Adrenal gland (tissue), 12 donors: ENCODE data around the gene TRIM14. TPM values are rescaled to one million over a fixed set of nuclear protein-coding genes. Genes with fewer than 3 reads are reported as not detected.

ENCODE experiments used
- DNase-seq, 7 donors: peaks; one replicate each; pipeline ENCODE4 v3.0.0-alpha.2; 2019 to 2020
- H3K27ac ChIP-seq, 5 donors: fragments of 200-600 bp; sonication (generic) in 4 of 5; 1 replicate in 3 of 5; 2 replicates in 2 of 5; pipeline versions ENCODE4 v1.5.1 to v1.8.0; 2016 to 2020; ENCODE audit warnings: mild to moderate bottlenecking in 1 of 5
- H3K27me3 ChIP-seq: fragments of 200-600 bp; 2 replicates; pipeline ENCODE4 v1.8.0; 2021
- H3K36me3 ChIP-seq, 2 donors: fragments of 200-600 bp; replicated peaks in 1 of 2; 1 replicate in 1 of 2; 2 replicates in 1 of 2; pipeline versions ENCODE4 v1.5.1 to v1.8.0; 2018 to 2022
- H3K4me1 ChIP-seq, 2 donors: fragments of 200-600 bp; replicated peaks in 1 of 2; 1 replicate in 1 of 2; 2 replicates in 1 of 2; pipeline versions ENCODE4 v1.5.1 to v1.8.0; 2018 to 2021
- H3K4me3 ChIP-seq, 4 donors: fragments of 200-600 bp; sonication (generic) in 3 of 4; one replicate each; pipeline ENCODE4 v1.5.1; 2016 to 2018
- H3K9me3 ChIP-seq, 3 donors: fragments of 200-600 bp; sonication (generic) in 1 of 3; replicated peaks in 1 of 3; 1 replicate in 2 of 3; 2 replicates in 1 of 3; pipeline versions ENCODE4 v1.5.1 to v1.8.0; 2016 to 2021
- POLR2A ChIP-seq, 2 donors: fragments of 450-650 bp; IDR thresholded peaks; one replicate each; pipeline ENCODE4 v1.6.1; 2017; ENCODE audit warnings: antibody characterized with exemption in 2 of 2, mild to moderate bottlenecking in 2 of 2, moderate library complexity in 1 of 2
- WGBS, 4 donors: extraction: QIAGEN DNeasy Blood & Tissue Kit in 2 of 4; methylation state at CpG; one replicate each; pipeline versions ENCODE4 v1.1.5 to v1.1.7; 2013 to 2017; 5-methylcytosine and 5-hydroxymethylcytosine counted together
- intact Hi-C, 2 donors: fragments of 100-400 bp; cut with DNase I; formaldehyde crosslinking; loops; one replicate each; pipeline versions ENCODE4 v1.14.1 to v1.15.0; 2022 to 2023
- polyA plus RNA-seq, 3 donors: library from polyadenylated mRNA; stranded (reverse); fragments of 200-250 nt in 2 of 3; fragments of 350-450 nt in 1 of 3; fragmentation: Illumina TruSeq in 1 of 3; extraction: RNeasy Lipid Tissue Mini Kit (QIAGEN cat#74804) in 1 of 3; gene quantifications; one replicate each; pipeline ENCODE4 v1.2.3, GENCODE V29; 2013 to 2014
- total RNA-seq, 9 donors: library from RNA; depleted of rRNA in 4 of 9; stranded (reverse); fragments of >200 nt in 4 of 9; fragments of 120-200 nt in 1 of 9; fragmentation: NEBNext Ultra II Directional in 1 of 9; extraction: Animal tissue kit (Norgen Biotek cat#: 25700) in 1 of 9; gene quantifications; one replicate each; pipeline versions ENCODE4 v1.1.0 to v1.2.4, GENCODE V29; 2013 to 2023
- TF ChIP-seq, protein P1 (sequence below), 6 experiments: fragments of 450-650 bp in 4 of 6; fragments of 200-600 bp in 2 of 6; sonication (generic) in 1 of 6; IDR thresholded peaks; 1 replicate in 5 of 6; 2 replicates in 1 of 6; pipeline versions ENCODE4 v1.5.1 to v1.8.0; 2016 to 2021; ENCODE audit warnings: antibody characterized with exemption in 6 of 6, mild to moderate bottlenecking in 2 of 6, moderate library complexity in 1 of 6
- donor health status: healthy with polysubstance abuse.
- donor health status: Bipolar disorder and iron deficiency.
- donor health status: DM: yes; HTN: yes; CAD: no.
- donor health status: DM: no; HTN: no; CAD: no.
- donor health status: DM: no; HTN: no; CAD: no.
- donor health status: DM: yes; HTN: yes; CAD: no.

The TRIM14 gene
- total and polyA plus RNA-seq, 12 donors = 0.72 to 24.8 (median 13.9) TPM

DNA sequence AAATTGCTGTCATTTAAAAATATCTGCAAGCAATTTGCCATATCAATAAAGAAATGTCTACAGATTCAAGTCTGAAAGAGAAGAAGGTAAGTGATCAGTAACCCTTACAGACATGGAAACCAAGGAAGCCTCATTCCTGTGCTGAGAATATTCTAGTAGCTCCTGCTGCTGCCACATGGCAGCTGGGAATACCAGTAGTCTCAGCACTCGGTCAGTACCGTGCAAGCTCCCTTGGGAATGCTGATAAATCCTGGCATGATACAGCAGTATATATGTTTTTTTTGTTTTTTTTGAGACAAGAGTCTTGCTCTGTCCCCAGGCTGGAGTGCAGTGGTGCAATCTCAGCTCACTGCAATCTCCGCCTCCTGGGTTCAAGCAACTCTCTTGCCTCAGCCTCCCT, 34.6 kb downstream of the TRIM14 start:
- H3K4me3 ChIP-seq = no peak overlapping the region
- TF ChIP-seq POLR2A (IDR thresholded peaks at IDR 0.05) = no peak
- TF ChIP-seq, protein P1, sequence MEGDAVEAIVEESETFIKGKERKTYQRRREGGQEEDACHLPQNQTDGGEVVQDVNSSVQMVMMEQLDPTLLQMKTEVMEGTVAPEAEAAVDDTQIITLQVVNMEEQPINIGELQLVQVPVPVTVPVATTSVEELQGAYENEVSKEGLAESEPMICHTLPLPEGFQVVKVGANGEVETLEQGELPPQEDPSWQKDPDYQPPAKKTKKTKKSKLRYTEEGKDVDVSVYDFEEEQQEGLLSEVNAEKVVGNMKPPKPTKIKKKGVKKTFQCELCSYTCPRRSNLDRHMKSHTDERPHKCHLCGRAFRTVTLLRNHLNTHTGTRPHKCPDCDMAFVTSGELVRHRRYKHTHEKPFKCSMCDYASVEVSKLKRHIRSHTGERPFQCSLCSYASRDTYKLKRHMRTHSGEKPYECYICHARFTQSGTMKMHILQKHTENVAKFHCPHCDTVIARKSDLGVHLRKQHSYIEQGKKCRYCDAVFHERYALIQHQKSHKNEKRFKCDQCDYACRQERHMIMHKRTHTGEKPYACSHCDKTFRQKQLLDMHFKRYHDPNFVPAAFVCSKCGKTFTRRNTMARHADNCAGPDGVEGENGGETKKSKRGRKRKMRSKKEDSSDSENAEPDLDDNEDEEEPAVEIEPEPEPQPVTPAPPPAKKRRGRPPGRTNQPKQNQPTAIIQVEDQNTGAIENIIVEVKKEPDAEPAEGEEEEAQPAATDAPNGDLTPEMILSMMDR (IDR thresholded peaks at IDR 0.05) = no peak
- H3K9me3 ChIP-seq = no peaks in the 10 kb centered on the region
- intact Hi-C loops = no loop called here
- H3K36me3 ChIP-seq = peaks cover 0 to 28% of the 10 kb centered on the region in 2 donors
- no peak for DNase-seq
- peaks cover 10% of the 10 kb centered on the region for H3K27me3 ChIP-seq
- 84 to 91% (median 86%) methylated on average over 3 of the region's 3 CpGs for WGBS, 4 donors
- H3K27ac ChIP-seq = no peak overlapping the region
- H3K4me1 ChIP-seq = peaks cover 0 to 14% of the 10 kb centered on the region in 2 donors

DNA sequence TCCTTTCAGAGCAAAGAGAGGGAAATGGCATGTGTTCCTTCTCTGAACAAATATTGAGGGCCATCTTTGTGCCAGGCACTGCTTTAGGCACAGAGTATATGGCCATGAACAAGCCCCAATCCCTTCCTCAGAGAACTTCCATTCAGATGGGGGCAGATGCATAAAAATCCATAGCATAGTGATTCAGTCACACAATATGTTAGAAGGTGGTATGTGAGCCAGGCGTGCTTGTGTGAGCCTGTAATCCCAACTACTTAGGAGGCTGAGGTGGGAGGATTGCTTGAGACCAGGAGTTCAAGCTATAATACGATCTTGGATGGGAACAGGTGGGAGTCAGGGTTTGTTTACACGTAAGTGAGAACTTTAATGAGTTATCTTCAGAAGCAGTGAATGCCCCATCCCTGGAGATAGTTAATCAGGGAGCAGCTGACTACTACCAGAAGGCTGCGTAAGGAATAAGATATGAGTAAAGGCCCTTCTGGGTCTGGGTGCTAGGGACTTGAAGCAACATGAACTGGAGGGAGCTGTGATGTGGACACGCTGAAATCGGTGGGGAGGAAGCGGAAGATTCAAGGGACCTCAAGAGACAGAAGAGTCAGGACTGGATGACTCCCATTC, 35.3 kb downstream of the TRIM14 start:
- Histone ChIP-seq H3K9me3 (no peaks in the 10 kb centered on the region), H3K4me1 (peaks cover 0 to 14% of the 10 kb centered on the region in 2 donors), H3K27ac (no peak overlapping the region), H3K27me3 (peaks cover 7% of the 10 kb centered on the region), H3K36me3 (peaks cover 0 to 28% of the 10 kb centered on the region in 2 donors), H3K4me3 (no peak overlapping the region)
- WGBS, 4 donors = 94 to 98% (median 96%) methylated on average over 7 of the region's 7 CpGs
- DNase-seq = no peak
- TF ChIP-seq, protein P1 (IDR thresholded peaks at IDR 0.05) = no peak
- TF ChIP-seq POLR2A (IDR thresholded peaks at IDR 0.05) = no peak
- intact Hi-C loops = no loop called here

DNA sequence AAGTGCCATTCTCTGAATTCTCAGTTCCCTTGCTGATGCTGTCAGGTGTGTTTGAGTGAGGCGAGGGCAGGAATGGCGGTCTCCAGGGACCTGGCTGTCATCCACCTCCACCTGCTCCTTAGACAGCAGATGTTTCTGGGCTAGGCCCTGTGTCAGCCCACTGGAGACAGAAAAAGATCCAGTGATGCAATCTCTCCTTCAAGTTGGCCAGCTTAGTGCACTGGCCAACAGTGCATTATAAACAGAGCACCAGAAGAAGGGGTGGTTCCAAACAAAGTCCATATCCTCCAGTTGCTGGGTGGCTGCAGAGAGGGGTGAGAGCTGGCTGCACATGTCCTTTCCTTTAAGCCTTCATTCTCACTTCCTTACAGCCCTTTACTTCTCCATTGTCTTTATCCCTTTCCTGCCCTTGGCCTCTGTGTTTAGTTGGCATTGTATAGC, 35.9 kb downstream of the TRIM14 start:
- intact Hi-C loops = no loop called here
- Histone ChIP-seq H3K36me3 (peaks cover 0 to 32% of the 10 kb centered on the region in 2 donors), H3K27me3 (peaks cover 5% of the 10 kb centered on the region), H3K27ac (no peak overlapping the region), H3K9me3 (no peaks in the 10 kb centered on the region), H3K4me1 (peaks cover 0 to 14% of the 10 kb centered on the region in 2 donors), H3K4me3 (no peak overlapping the region)
- no peak for DNase-seq
- TF ChIP-seq POLR2A (IDR thresholded peaks at IDR 0.05) = no peak
- TF ChIP-seq, protein P1 (IDR thresholded peaks at IDR 0.05) = no peak
- 88 to 100% (median 96%) methylated on average over 2 of the region's 2 CpGs for WGBS, 4 donors

DNA sequence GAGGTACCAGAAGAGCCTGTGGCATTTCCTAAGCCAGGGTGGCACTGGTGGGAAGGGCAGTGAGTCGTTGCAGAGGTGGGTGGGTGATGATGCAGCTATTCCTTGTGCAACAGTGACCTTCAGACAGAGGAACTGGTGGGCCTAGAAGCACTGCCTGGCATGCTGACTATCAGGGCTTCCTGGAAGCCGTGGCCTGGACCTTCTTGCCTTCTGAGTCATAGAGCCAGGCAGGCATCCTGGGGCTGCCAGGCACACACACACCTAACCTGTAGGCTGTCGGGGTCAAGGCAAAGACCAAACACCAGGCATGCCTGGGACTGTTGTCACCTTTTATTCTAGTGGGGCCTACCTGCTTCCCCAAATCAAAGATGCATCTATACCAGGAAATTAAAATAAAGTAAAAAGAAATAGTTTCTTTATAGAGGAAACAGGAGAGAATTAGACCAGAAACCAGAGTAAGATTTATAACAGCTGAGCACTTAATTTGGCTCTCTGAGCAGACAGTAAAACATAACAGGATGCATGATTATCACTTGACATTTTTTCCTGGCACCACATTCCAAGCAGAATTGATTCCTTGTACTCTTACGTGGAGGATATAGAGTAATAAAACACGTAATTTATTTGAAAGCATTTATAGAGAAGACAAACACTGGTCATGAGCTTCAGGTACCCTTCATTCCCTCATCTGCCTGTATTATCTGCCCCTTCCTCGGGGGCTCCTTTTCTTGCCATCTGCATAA, 37.4 kb downstream of the TRIM14 start:
- WGBS, 4 donors = 64 to 75% (median 73%) methylated on average over 5 to 6 of the region's 6 CpGs
- intact Hi-C loops = no loop called here
- Histone ChIP-seq H3K4me1 (peaks cover 0 to 14% of the 10 kb centered on the region in 2 donors), H3K27me3 (no peaks in the 10 kb centered on the region), H3K9me3 (no peaks in the 10 kb centered on the region), H3K36me3 (peaks cover 0 to 38% of the 10 kb centered on the region in 2 donors), H3K27ac (peak overlapping the region in 1 of 5 donors; percentile 40), H3K4me3 (no peak overlapping the region)
- DNase-seq = peak in 6 of 7 donors; percentile 32 to 79 (median 42)
- TF ChIP-seq POLR2A (IDR thresholded peaks at IDR 0.05) = no peak
- TF ChIP-seq, protein P1 (IDR thresholded peaks at IDR 0.05) = no peak
